NCI-H510A (cell line): ENCODE results near the gene NFYC.

Experiments used
- DNase-seq: peaks from one replicate; lab custom pipeline; 2025; lab: John Stamatoyannopoulos, UW

Gene NFYC

DNA sequence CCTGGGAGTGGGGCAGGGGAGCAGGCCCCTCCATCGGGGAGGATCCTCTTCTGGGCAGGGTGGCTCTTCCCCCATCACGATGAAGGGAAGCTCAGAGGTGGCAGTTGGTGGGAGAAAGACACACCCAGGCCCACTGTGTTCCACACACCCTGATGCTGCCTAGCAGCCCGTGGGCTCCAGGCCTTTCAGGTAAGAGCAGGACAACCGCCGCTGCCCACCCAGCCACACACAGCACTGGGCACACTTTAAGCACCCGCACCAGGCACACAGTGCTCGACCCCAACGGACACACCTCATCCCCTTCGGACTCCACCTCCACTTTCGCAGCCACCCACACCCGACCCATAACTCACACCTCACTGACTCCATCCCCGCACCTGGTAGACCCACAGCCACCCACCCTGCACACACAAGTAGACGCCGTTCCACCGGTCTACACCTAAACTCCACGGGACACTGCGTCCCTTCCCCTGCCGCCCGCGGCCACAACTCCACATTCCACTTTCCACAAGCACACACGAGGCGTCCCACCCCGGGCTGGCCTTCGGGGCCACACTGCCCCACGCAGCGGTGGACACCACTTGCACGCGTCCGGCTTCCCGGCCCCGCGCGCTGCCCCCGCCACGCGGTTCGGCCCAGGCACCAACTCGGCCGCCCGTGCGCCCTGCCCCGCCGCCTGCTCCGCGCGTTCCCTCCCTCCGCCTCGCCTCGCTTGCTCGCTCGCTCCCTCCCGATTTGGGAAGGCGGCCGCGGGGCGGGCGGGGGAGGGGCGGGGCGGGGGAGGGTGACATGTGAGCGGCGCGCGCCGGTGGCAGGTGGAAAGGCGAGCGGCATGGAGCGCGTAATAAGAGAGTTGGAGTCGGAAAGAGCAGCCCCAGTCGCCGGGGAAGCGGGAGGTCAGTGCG is 91.7 kb downstream of the NFYC start, which contains the start of gene KCNQ4:
Gene KCNQ4, plus strand, starts transcription at position 787 of the 905 bp plus-strand sequence. CDS start 307 bp downstream, outside the sequence.
- peak; percentile 83 for DNase-seq

DNA sequence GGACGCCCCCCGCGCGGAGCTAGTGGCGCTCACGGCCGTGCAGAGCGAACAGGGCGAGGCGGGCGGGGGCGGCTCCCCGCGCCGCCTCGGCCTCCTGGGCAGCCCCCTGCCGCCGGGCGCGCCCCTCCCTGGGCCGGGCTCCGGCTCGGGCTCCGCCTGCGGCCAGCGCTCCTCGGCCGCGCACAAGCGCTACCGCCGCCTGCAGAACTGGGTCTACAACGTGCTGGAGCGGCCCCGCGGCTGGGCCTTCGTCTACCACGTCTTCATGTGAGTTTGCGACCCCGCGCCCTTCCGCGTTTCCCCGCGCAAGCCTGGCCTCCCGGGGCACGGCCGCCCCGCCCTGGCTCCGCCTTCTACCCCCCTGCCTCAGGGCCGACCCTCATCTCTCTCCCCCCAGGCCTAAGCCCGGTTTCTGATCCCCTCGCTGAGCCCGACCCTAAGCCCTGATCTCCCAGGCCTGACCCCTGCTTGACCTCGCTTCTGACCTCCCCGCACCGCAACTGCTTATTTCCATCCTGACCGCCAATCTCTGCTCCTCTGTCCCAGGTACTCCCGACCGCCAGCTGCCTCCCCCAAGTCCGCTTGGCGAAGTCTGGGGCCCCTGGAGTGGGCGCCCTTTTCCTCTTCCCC is 92.8 kb downstream of the NFYC start:
- DNase-seq = no peak

DNA sequence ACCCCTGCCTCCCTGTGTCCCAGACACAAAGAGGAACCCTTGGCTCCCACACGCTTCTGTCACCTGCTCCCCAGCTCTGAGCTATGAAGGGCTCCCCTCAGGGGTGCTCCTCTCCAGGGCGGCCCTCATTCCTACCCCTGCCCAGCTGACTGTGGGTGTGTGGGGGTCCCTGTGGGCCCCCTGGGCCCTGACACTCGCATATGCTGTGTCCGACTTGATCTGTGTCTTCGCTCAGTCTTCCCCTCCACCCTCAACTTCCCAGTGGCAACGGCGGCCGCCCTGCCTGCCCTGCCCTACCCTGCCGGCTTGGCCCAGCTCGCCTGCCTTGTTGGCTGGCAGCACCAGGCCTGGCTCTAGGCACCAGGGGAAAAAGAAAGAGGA is 93.3 kb downstream of the NFYC start:
- DNase-seq = no peak

DNA sequence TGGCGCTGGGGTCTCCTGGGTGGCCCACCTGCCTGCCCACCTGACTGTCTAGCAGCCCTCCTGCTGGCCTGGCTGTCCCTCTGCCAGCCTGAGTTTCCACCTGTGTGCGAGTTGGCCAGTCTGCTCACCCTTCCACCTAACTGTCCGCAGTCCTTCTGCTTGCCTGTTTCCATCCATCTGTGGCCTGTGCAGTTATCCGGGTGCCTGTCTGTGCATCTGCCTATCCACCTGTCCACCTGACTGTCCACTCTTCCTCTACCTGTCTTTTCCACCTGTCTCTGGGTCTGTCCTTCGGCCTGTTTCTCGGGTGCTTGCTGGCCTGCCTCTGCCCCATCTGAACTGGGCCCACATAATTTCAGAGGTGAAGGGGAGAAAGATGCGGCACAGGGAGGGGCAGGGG is 93.9 kb downstream of the NFYC start:
- DNase-seq = no peak

DNA sequence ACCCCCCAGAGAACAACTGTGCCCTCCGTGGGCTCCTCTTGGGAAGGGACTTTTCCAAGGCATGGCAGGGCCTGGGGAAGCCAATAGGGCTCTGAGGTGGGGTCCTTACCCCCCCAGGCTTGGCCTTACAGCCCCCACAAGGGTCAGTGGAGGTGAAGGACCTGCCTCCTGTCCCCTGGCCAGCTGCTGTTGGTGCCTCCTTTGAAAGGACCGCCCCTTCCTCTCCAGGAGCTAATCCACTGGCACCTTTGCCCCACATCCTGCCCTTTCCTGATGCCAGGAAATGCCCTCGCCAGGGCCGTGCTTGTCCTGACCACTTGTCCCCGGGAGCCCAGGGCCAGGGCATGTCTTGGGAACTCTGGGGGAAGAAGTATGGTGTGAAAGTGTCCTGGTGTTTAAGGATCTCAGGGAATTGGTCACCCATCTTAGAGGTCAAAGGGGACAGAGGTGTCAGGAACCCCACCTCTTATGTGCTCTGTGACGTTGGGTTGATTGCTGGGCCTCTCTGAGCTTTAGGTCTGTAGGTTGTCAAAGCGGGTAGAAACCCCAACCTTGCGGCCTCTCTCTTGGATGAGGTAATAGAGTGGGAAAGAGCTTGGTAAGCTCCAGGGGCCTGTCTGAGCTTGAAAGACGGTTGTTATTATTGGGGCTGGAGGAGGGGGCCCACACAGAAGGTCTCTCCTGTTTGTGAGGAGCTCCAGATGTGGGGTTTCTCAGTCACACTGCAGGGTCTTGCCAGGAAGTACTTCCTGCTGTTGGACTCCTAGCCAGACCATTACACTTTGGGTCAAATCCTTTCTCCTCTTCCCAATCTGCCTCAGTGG is 94.9 kb downstream of the NFYC start:
- no peak for DNase-seq

DNA sequence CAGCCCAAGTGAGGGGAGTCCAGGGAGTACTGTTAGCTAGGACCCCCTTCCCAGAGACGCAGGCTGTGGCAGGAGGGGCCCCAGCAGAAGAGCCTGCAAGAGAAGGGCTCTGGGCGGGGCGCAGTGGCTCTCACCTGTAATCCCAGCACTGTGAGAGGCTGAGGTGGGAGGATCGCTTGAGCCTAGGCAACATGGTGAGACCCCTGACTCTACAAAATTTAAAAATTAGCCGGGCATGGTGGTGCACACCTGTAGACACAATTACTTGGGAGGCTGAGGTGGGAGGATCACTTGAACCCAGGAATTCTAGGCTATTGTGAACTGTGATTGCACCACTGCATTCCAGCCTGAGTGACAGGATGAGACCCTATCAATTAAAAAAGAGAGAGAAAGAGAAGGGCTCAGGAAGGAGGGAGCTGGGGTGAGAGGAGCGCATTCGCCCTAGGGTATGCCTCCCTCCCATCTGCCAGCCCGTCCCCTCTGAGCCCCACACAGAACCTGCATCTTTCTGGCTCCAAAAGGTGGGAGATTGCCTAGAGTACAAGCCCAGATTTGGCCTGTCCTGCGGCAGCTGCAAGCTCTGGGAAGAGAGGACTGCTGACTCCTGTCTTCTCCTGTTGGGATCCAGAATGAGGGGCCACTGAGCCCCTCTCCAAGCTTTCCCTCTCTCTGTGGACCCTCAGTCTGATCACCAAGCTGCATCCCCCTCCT is 95.6 kb downstream of the NFYC start:
- no peak for DNase-seq

DNA sequence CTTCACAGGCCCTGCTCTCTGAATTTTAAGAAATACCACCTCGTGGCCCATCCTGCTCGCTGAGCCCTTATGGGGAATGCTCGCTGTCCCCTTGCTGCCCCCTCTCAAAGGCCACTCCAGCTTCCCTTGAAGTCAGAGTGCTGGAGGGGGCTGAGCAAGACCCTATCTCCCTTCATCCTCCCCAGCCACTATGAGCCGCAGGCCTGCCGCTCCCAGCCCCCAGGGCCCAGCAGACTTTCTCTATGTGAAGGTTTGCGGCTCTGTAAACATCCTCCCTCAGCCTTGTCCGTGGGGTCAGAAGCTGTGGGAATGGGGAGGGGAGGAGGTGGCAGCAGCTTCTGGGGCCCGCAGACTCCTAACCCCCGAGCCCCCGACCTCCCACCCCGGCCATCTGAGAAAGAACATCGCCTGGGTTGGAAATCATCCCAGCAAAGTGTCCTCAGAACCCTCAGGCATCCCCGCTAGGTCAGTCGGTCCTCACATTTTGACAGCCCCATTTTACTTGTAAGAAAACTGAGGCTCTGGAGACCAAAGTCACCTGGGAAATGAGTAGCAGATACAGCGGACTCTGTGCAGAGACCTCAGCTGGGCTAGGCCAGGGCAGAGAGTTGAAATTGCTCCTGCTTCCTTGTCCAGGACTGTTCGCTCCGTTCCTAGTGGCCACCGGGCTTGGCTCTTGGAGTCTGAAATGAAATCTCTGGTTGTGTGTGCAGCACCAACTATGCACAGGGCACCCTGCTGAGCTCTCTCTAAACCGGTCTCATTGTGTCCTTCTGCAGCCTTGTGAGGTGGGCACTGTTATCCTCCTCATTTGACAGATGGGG is 96.4 kb downstream of the NFYC start:
- DNase-seq = no peak

DNA sequence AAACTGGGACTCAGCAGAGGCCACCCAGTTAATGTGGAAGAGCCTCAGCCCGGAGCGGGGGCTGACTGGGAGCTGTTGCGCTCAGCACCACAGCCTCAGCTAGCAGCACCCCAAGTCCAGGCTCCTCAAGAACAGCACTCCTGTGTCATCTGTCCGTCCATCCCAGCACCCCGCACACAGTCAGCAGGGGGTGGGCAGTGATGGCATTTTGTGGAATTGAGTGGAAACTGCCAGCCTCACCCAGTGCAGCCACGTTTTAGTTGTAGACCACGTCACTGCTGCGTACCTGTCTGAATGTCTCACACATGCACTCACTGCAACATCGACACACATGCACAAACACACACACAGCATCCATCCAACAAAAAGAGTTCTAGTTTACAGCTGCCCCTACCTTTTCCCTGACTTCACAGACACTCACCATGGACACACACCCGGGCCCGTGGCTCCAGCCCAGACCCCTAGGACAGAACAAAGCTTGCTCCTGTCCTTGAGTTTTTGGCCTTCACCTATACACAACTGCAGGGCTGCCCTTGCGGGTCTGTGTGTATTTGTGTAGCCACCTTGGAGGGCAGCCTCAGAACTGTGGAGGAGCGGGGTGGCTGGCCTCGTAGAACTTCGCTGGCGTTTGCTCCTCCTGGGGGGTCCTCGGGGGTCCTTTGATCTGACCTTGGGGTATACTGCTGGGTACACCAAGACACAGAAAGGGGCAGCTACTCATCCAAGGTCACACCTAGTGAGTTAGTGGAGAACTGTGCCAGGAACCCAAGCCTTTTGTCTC is 97.2 kb downstream of the NFYC start:
- no peak for DNase-seq

DNA sequence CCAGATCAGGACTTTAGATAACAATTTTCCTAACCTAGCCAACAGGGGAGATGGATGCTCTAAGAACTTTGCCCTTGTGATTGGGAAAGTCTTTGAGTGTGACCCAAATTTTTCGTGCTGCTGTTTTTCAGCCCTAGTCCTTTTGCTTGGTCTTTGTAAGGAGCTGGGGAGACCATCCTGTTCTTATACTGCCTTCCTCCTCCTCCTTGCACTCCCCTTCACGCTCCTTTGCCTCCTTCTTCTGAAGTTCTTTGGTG is 97.8 kb downstream of the NFYC start:
- no peak for DNase-seq

DNA sequence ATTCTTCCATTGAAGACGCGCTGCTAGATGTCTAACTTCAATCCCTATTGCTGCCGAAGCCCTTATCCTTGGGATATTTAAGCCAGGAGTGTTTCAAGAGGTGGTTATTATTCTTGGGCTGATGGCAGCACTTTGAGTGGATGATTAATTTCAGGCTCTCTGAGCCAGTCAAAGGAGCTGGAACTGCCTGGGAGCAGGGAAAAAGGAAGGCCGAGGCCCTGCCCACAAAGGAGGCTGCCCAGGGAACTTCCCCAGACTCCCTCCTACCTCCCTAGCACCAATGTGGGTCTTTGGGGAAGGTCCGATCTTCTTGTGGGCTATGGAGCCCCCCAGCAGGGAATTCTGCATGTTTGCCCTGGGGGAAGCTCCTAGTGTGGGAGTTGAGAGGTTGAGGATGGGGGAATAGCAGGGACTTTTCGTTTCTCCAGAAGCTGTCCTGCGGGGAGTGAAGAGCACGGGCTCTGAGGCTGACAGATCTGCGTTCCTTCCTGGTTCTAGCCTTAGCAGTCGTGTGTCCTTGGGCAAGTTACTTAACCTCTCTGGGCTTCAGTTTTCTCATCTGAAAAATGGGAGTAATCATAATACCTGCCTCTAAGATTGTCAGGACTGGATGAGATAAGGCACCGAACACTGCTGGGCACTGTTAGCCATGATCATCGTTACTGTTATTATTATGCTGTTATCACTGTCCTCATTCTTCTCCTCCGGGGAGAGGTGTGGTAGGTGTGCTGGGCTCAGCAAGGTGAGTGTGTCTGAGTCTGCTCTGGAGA is 98.3 kb downstream of the NFYC start:
- no peak for DNase-seq

DNA sequence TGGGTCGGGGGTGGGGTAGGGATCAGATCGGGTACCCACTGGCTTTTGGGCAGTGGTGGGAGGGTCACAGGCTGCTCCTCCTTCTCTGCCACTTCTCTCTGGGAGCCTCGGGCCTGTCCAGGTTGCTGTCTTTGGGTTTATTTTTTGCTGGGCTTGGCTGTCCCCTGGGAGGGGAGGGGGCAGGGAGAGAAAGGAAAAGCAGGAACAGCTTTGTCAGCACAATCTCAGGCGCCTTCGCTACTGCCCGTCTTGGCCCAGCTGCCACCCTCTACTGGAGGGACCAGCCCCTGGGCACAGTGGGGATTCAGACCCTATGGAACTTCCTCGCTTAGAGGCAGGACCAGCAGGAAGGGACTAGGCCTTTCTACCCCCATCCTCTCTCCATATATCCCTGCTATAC is 100.5 kb downstream of the NFYC start:
- no peak for DNase-seq

DNA sequence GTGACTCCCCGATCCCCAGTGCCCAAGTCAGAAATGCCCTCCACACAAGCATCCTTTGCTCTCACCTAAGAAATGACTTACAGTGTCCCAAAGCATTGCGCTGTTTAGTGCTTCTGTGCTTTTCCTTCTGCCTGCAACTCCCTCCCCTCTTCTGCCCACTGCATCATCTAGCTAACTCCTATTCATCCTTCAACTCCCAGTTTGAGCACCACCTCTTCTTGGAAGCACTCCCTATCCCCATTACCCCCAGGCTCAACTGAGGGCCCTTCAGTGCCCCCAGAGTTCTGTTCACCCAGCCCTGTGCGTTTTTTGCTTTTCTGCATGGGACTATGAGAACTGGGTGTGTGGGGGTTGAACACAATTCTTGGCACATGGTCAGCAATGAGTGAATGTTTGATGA is 102.1 kb downstream of the NFYC start:
- no peak for DNase-seq

DNA sequence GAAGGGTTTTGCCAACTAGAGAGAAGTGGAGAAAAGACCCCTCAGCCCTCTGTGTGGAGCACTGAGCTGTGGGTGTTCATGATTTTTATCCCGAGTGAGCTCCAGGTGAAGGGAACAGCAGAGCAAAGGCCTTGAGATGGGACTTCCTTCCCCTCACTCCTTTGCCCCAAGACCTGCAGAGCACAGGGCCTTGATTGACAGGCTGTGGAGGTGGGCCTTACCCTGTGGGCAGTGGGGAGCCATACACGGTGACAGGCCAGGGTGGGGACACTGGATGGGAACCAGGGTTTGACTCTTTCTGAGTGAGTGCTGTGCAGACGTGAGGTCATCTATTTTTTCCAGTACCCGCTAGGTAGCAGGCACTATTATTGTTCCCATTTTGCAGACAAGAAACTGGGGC is 102.5 kb downstream of the NFYC start:
- DNase-seq = no peak

DNA sequence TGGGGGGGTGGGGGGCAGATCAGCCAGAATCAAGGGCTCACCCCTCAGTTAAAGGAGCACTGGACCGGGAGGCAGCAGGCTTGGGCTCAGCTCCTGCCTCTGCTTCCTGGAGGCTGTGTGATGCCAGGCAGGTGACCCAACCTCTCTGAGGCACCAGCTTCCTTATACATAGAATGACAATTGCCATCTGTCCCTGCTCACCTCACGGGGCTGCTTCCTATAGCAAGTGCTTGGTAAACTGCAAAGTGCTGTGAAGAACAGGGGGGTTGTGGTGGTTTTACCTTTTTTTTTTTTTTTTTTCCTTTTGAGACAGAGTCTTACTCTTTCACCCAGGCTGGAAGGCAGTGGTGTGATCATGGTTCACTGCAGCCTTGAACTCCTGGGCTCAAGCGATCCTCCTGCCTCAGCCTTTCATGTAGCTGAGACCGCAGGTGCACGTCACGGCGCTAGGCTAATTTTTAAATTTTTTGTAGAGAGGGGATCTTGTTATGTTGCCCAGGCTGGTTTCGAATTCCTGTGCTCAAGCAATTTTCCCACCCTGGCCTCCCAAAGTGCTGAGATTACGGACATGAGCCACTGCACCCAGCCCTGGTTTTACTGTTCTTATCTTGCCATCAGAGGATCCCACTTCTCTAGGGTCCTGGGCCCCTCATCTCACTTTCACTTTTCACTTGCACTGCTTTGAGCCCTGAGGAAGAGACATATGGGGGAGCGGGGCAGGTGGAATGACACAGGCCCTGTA is 103.6 kb downstream of the NFYC start:
- DNase-seq = no peak

DNA sequence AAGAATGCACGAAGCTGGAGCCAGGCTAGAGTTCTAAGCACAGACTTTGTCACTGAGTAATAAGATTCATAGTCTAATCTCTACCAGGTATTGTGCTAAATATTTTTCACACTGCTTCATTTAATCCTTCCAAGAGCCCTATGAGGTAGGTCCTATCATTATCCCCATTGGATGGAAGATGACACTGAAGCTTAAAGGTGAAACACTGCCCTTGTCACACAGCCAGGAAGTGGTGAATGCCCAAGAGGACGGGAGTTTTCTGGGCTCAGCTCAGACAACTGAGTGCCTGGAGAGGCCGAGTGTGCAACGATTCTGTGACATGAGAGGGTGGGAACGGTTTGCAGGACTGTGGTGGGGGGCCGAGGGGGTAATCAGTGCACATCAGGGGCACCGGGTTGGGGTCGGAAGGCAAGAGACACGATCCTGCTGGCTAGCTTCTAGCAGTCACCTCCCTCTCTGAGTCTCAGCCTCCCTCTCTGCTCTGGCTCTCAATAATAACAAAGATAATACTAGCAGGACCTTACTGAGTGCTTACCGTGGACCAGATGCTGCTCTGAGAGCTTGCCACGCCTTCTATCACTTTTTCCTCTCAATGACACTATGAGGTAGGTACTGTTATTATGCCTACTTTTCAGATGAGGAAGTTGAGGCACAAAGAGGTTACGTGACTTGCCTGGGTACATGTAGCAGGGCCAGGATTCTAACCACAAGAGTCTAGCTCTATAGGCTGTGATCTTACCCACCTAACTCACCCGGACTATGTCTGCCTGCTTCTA is 104.5 kb downstream of the NFYC start:
- no peak for DNase-seq

DNA sequence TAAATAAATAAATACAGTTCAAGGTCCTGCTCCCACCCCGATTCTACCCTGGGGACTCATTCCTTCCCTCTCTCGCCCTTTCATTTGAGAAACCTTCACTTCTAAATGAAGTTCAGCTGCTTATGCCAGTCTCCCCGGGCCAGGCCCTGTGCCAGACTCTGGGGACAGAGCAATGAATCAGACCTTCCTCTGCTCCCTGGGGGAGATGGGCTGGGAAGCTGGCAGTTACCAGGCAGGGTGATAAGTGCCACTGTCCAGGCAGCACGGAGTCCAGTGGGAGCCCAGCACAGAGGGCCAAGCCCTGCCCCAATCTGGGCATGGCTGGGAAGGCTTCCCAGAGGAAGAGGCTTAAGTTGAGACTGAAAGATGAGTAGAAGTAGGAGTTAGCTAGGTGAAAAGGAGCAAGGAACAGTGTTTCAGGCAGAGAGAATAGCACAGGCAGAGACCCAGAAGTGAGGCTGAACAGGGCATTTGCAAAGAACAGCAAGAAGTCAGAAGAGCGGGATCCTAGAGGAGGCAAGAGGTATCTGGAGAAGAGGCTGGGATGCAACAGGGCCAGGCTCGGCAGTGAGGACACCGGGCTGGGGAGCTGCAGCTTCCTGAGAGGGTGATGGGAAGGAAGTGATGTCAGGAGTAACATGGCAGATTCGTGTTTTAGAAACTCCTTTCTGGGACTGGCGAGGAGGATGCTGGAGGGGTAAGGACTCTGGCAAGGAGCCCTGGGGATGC is 105.6 kb downstream of the NFYC start:
- DNase-seq = no peak

DNA sequence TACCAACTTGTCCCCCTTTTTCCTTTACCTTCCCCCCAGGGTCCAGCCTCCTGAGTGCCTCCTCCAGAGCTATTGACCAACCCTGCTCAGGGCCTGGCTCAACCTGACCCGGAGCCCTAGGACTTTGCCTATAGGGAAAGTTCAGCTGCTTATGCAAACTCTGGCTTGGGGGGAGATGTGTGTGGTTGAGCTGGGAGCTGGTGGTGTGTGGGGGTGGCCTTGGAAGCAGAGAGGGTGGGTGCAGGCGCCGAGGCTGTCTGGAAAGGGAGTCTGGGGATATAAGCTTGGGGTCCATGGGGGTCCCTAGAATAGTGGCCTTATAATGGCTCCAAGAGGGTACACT is 106.1 kb downstream of the NFYC start:
- DNase-seq = no peak
